Measurements from ENCODE around the gene LSM5.

Gene LSM5

DNA sequence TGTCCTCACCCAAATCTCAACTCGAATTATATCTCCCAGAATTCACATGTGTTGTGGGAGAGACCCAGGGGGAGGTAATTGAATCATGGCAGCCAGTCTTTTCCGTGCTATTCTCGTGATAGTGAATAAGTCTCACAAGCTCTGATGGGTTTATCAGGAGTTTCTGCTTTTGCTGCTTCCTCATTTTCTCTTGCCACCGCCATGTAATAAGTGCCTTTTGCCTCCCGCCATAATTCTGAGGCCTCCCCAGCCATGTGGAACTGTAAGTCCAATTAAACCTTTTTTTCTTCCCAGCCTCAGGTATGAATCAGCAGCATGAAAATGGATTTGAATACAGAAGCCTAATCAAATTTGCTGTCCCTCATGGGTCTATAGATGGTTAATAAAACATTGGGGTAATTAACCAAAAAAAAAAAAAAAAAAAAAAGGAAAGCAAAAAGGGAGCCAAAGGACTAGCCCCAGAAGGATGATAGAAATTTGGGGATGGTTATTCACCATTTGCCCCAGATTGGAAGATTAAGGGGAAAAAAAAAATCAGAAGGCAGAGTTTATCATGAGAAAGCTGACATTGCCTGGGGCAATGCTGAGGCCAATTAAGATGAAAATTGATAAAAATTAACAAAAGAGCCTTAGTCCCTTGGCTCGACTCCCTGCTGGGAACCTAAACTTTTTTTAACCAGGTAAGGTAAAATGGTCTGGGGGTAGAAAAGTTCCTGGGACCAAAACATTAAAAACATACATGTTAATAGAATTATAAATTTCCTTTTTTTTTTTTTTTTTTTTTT is 32.8 kb upstream of the LSM5 start:
- DNase-seq (ENCODE audit: low read depth): no peak
- H3K4me3 ChIP-seq (replicated peaks; ENCODE audit: low read depth, low read length): no peak overlapping the region
- TF ChIP-seq, protein P1, sequence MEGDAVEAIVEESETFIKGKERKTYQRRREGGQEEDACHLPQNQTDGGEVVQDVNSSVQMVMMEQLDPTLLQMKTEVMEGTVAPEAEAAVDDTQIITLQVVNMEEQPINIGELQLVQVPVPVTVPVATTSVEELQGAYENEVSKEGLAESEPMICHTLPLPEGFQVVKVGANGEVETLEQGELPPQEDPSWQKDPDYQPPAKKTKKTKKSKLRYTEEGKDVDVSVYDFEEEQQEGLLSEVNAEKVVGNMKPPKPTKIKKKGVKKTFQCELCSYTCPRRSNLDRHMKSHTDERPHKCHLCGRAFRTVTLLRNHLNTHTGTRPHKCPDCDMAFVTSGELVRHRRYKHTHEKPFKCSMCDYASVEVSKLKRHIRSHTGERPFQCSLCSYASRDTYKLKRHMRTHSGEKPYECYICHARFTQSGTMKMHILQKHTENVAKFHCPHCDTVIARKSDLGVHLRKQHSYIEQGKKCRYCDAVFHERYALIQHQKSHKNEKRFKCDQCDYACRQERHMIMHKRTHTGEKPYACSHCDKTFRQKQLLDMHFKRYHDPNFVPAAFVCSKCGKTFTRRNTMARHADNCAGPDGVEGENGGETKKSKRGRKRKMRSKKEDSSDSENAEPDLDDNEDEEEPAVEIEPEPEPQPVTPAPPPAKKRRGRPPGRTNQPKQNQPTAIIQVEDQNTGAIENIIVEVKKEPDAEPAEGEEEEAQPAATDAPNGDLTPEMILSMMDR (IDR thresholded peaks at IDR 0.05; ENCODE audit: low read length, missing control alignments): no peak

- no peak overlapping the region for H3K4me3 ChIP-seq (replicated peaks; ENCODE audit: low read depth, low read length)
These were observed 29.6 kb upstream of the LSM5 start for GRCh38 chr7:32519763-32520162.

DNA sequence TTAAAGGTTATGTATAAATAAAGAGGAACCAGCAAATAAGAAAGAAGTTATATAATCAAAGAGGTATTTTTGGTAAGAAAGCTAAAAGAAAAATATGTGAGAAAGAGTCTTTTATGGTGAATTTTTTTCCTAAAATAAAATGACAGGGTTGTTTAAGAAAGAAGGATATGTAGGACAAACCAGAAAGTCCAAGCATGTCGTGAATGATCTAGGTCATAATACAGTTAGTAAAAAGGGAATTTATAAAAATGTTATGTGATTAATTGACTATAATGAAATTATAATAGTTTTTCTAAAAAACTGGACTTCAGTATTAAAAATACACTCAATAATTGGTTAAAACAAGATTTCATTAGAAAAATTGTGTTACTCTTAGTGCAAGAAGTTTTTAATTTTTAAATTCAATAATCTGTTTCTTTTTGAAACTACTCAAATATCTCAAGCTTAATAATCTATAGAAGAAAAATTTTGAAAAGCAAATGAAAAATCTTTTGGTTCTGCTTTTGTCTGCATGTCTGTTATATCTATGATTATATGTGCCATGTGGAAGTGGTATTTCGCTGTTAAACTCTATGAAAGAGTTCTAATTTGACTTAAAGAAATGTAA is 28.5 kb upstream of the LSM5 start:
- peak; percentile 61 for DNase-seq (ENCODE audit: low read depth)
- TF ChIP-seq, protein P1 (IDR thresholded peaks at IDR 0.05; ENCODE audit: low read length, missing control alignments): no peak
- H3K4me3 ChIP-seq (replicated peaks; ENCODE audit: low read depth, low read length): no peak overlapping the region

More at GRCh38 chr7:32519763-32520162, 29.6 kb upstream of the LSM5 start:
- TF ChIP-seq, protein P1 (IDR thresholded peaks at IDR 0.05; ENCODE audit: low read length, missing control alignments): no peak
- no peak for DNase-seq (ENCODE audit: low read depth)

DNA sequence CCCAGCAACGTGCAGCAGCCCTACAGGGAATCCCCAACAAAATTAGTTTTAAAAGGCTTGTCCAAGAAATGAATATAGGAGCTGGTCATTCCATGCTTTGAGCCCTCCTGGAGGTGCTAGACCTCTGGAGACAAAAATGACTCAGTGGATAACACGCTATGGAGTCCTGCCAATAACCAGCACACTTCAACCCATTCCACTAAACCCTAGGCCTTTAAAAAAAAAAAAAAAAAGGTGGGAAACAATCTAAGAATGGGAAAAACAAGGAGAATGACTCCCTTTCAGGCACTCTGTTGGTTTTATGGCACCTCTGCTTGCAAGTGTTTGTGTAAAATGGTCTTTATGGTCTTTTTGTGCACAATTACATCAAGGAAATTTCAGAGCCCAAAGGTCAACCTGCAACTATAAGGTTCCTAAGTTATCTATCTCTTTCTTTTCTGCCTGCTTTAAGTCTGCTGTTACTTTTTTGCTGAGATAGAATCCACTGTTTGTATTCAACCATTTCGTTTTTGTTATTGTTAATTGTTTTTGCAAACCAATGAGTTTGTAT is 26.4 kb upstream of the LSM5 start:
- DNase-seq (ENCODE audit: low read depth): peak; percentile 38
- TF ChIP-seq, protein P1 (IDR thresholded peaks at IDR 0.05; ENCODE audit: low read length, missing control alignments): no peak
- no peak overlapping the region for H3K4me3 ChIP-seq (replicated peaks; ENCODE audit: low read depth, low read length)

DNA sequence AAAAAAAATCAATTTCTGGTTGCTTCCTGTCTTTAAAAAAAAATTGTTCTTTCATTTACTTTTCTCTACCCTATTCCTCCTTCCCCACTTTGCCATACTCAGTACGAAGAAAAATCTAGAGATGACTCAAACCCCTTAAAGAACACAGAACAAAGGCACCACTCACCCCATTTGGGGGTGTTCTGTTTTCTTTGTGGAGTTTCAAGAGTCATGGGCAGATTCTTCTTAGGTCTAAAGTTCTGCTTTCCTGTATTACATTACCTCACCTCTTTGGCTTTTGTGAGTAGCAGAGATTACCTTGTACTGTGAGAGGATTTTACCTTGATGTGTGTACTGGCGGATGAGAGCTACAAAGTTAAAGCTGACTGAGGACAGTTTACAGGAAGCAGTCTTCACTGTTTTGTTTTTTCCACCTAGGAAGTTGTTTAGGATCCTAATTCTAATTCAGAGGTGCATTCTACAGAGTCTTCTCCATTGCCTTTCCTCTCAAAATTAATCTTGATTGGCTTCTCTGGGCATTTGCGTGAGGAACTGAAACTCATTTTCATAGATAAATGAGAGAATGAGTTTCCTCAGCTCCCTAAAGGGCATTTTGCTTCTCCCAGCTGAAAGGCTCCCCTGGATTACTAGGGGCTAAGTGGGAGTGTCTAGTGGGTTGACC is 25.8 kb upstream of the LSM5 start:
- TF ChIP-seq, protein P1 (IDR thresholded peaks at IDR 0.05; ENCODE audit: low read length, missing control alignments): no peak
- no peak overlapping the region for H3K4me3 ChIP-seq (replicated peaks; ENCODE audit: low read depth, low read length)
- peak; percentile 25 for DNase-seq (ENCODE audit: low read depth)

DNA sequence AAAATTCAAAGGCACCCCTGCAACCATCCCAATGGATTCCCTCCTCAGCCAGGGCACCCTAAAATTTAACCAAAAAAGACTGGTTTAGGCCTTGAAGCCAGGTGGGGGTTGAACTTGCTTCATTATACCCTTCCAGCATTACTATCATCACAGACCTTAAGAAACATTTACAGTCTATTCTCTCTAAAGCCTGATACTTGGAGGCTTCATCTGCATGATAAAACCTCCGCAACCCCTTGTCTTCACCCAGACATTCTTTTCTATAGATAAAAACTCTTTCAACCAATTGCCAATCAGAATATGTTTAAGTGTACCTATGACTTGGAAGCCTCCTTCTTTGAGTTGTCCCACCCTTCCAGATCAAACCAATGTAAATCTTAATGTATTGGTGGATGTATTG is 23.0 kb upstream of the LSM5 start:
- no peak overlapping the region for H3K4me3 ChIP-seq (replicated peaks; ENCODE audit: low read depth, low read length)
- TF ChIP-seq, protein P1 (IDR thresholded peaks at IDR 0.05; ENCODE audit: low read length, missing control alignments): no peak
- DNase-seq (ENCODE audit: low read depth): no peak

All from fibroblast of pulmonary artery (primary cell).